Spleen (tissue), 11 donors: ENCODE data around the gene IQCC. TPM values are rescaled to one million over a fixed set of nuclear protein-coding genes. Genes with fewer than 3 reads are reported as not detected.

Experiments used
- DNase-seq: peaks from one replicate; pipeline ENCODE4 v3.0.0-alpha.2; 2020
- H3K27ac ChIP-seq, 8 donors: fragments of 200-600 bp; sonication (generic) in 7 of 8; 1 replicate in 4 of 8; 2 replicates in 4 of 8; pipeline versions ENCODE4 v1.5.0 to v1.8.0; 2016 to 2021; ENCODE audit warnings: inconsistent platforms in 4 of 8, mild to moderate bottlenecking in 4 of 8, moderate library complexity in 1 of 8
- H3K27me3 ChIP-seq, 7 donors: fragments of 200-600 bp; sonication (generic) in 6 of 7; replicated peaks in 1 of 7; 1 replicate in 4 of 7; 2 replicates in 3 of 7; pipeline versions ENCODE4 v1.5.0 to v1.8.0; 2016 to 2021; ENCODE audit warnings: inconsistent platforms in 3 of 7, mild to moderate bottlenecking in 1 of 7
- H3K36me3 ChIP-seq, 6 donors: fragments of 200-600 bp; sonication (generic) in 5 of 6; 1 replicate in 4 of 6; 2 replicates in 2 of 6; pipeline versions ENCODE4 v1.5.0 to v1.8.0; 2016 to 2021; ENCODE audit warnings: inconsistent platforms in 2 of 6
- H3K4me1 ChIP-seq, 6 donors: fragments of 200-600 bp; sonication (generic) in 5 of 6; 1 replicate in 3 of 6; 2 replicates in 3 of 6; pipeline versions ENCODE4 v1.5.0 to v1.8.0; 2016 to 2021; ENCODE audit warnings: inconsistent platforms in 3 of 6
- H3K4me3 ChIP-seq, 8 donors: fragments of 200-600 bp; sonication (generic) in 7 of 8; 1 replicate in 4 of 8; 2 replicates in 4 of 8; pipeline versions ENCODE4 v1.5.0 to v1.8.0; 2016 to 2021; ENCODE audit warnings: inconsistent platforms in 4 of 8, mild to moderate bottlenecking in 4 of 8, moderate library complexity in 2 of 8
- H3K9me3 ChIP-seq, 8 donors: fragments of 200-600 bp; sonication (generic) in 7 of 8; 1 replicate in 4 of 8; 2 replicates in 4 of 8; pipeline versions ENCODE4 v1.5.0 to v1.8.0; 2016 to 2021; ENCODE audit warnings: inconsistent platforms in 4 of 8
- POLR2A ChIP-seq, 3 donors: fragments of 450-650 bp; IDR thresholded peaks; one replicate each; pipeline ENCODE4 v1.5.1; 2017; ENCODE audit warnings: antibody characterized with exemption in 3 of 3, mild to moderate bottlenecking in 1 of 3
- POLR2AphosphoS5 ChIP-seq, 3 donors: sonication (generic); formaldehyde crosslinking; IDR thresholded peaks; one replicate each; pipeline ENCODE4 v1.5.1; 2017; ENCODE audit warnings: antibody characterized with exemption in 3 of 3
- WGBS, 5 donors: extraction: QIAGEN DNeasy Blood & Tissue Kit in 3 of 5; methylation state at CpG; one replicate each; pipeline versions ENCODE4 v1.1.5 to v1.1.7; 2013 to 2018; 5-methylcytosine and 5-hydroxymethylcytosine counted together
- intact Hi-C: fragments of 100-400 bp; cut with DNase I; formaldehyde crosslinking; loops from one replicate; pipeline ENCODE4 v1.15.0; 2023; ENCODE audit warnings: low total_unique reads
- polyA plus RNA-seq, 3 donors: library from polyadenylated mRNA; stranded (reverse); fragments of 200-250 nt; gene quantifications; one replicate each; pipeline ENCODE4 v1.2.1, GENCODE V29; 2013
- total RNA-seq, 7 donors: library from RNA; depleted of rRNA in 3 of 7; stranded (reverse); fragments of >200 nt in 3 of 7; fragmentation: NEBNext Ultra II Directional in 4 of 7; extraction: Animal tissue kit (Norgen Biotek cat#: 25700) in 4 of 7; gene quantifications; one replicate each; pipeline versions ENCODE4 v1.1.0 to v1.2.1, GENCODE V29; 2016 to 2021
- TF ChIP-seq, protein P1 (sequence below), 11 experiments: fragments of 200-600 bp in 7 of 11; fragments of 450-650 bp in 4 of 11; sonication (generic) in 4 of 11; IDR thresholded peaks in 8 of 11; conservative IDR thresholded peaks in 3 of 11; 1 replicate in 7 of 11; 2 replicates in 4 of 11; pipeline versions ENCODE4 v1.4.0 to v1.8.0; 2016 to 2021; ENCODE audit warnings: antibody characterized with exemption in 11 of 11, inconsistent platforms in 4 of 11, mild to moderate bottlenecking in 1 of 11
- donor health status: healthy with polysubstance abuse.
- donor health status: DM: no; HTN: no; CAD: no; lungs with moderate emphysema.
- donor health status: DM: no; HTN: no; CAD: no.
- donor health status: Bipolar disorder and iron deficiency.
- donor health status: healthy.
- donor health status: DM: no; HTN: no; CAD: no.
- donor health status: DM: yes; HTN: yes; CAD: no.

IQCC gene
- total and polyA plus RNA-seq, 10 donors: 1.2 to 2.4 (median 1.7) TPM

DNA sequence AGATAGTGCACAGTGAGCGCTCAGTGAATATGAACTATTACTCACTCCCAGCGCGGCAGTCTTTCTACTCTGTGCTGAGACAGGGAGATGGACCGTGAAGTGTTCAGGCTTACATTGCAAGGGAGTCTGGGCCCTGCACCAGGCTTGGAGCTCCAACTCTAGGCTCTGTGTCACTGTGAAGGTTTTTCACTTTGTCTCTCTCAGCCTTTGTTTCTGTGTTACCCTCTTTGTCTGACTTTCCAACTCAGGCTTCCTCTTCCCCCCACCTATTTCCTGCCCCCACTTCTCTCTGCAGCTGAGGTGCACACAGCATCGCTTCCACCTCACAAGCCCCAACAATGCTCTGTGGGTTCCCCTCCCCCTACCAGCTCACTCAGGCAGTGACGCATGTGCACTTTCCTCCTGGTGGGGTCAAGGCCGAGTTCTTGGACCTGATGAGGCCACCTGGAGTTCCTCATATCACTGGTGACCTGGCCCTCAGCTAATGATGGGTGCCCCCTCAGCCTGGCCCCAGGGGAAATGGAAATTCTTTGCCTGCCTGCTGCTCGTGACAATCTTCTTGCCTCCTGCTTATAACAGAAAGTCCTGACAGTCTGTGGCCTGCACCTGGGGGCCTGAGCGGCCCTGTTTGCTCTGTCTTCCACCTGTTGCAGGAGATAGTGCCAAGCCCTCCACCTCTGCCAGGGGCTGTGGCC, 44.5 kb downstream of the IQCC start:
- Histone ChIP-seq H3K27ac (peak overlapping the region; percentile 71 to 96 (median 90)), H3K4me1 (peaks cover 35 to 91% (median 80%) of the 10 kb centered on the region in 6 donors), H3K36me3 (no peaks in the 10 kb centered on the region), H3K9me3 (no peaks in the 10 kb centered on the region), H3K27me3 (no peaks in the 10 kb centered on the region), H3K4me3 (peak overlapping the region in 4 of 8 donors; percentile 10 to 71 (median 44))
- WGBS, 5 donors: 11 to 24% (median 18%) methylated on average over 8 to 9 of the region's 9 CpGs
- intact Hi-C loops: no loop called here
- peak; percentile 94 for DNase-seq
- TF ChIP-seq, protein P1, sequence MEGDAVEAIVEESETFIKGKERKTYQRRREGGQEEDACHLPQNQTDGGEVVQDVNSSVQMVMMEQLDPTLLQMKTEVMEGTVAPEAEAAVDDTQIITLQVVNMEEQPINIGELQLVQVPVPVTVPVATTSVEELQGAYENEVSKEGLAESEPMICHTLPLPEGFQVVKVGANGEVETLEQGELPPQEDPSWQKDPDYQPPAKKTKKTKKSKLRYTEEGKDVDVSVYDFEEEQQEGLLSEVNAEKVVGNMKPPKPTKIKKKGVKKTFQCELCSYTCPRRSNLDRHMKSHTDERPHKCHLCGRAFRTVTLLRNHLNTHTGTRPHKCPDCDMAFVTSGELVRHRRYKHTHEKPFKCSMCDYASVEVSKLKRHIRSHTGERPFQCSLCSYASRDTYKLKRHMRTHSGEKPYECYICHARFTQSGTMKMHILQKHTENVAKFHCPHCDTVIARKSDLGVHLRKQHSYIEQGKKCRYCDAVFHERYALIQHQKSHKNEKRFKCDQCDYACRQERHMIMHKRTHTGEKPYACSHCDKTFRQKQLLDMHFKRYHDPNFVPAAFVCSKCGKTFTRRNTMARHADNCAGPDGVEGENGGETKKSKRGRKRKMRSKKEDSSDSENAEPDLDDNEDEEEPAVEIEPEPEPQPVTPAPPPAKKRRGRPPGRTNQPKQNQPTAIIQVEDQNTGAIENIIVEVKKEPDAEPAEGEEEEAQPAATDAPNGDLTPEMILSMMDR (IDR thresholded peaks at IDR 0.05 in 8 of 11, conservative IDR thresholded peaks at IDR 0.05 in 3 of 11): no peak
- TF ChIP-seq POLR2A (IDR thresholded peaks at IDR 0.05) (peak in 1 of 3 donors; percentile 26), POLR2AphosphoS5 (IDR thresholded peaks at IDR 0.05) (peak in 2 of 3 donors; percentile 82 to 88)

DNA sequence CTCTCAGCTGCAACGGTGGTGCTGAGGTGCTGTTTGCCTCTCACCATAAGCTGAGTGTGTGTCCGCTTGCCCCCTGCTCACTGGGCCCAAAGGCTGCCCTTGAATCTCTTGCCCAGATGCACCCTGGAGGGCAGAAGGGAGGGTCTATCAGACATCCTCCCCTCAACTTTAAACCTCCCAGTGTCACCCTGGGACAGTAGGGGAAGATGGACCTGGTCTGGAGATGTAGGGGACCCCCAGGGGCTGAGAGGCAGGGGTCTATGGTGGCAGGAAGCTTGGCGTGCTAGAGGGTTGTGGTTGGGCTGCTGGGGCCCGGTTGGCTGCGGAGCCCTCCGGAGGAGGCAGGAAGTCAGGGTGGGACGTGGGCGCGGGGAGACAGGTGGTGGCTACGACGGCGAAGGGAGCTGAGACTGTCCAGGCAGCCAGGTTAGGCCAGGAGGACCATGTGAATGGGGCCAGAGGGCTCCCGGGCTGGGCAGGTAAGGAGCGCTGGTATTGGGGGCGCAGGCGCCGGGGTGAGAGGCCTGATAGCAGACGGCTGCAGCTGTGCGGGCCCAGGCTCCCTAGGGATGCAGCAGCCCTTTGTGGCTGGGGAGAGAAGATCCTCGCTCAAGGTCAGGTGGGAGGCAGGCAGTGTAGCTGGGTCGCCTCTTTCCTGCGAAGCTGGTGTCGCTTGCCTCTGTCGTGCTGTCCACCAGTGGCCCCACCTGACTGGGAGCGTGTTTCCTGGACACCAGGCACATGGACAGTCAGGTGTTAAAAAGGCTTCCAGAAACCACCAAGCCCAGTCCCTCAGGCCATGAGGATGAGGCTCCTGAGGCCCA, 45.6 kb downstream of the IQCC start, which contains the start of gene LCK:
TSS of gene LCK (plus strand) at position 373 of the 824 bp plus-strand sequence. CDS start 23,065 bp downstream, outside the sequence.
- Histone ChIP-seq H3K4me3 (peak within 1 kb of the TSS; percentile 28 to 71 (median 42)), H3K27me3 (no peaks in the 10 kb centered on the region), H3K9me3 (no peaks in the 10 kb centered on the region), H3K27ac (peak within 1 kb of the TSS; percentile 71 to 96 (median 90)), H3K4me1 (peaks cover 38 to 100% (median 86%) of the 10 kb centered on the region in 6 donors), H3K36me3 (no peaks in the 10 kb centered on the region)
- TF ChIP-seq POLR2A (IDR thresholded peaks at IDR 0.05) (no peak), POLR2AphosphoS5 (IDR thresholded peaks at IDR 0.05) (peak; percentile 77 to 89 (median 86))
- intact Hi-C loops: no loop called here
- WGBS, 5 donors: 40 to 50% (median 49%) methylated on average over 19 to 25 of the region's 25 CpGs
- peak; percentile 93 for DNase-seq

DNA sequence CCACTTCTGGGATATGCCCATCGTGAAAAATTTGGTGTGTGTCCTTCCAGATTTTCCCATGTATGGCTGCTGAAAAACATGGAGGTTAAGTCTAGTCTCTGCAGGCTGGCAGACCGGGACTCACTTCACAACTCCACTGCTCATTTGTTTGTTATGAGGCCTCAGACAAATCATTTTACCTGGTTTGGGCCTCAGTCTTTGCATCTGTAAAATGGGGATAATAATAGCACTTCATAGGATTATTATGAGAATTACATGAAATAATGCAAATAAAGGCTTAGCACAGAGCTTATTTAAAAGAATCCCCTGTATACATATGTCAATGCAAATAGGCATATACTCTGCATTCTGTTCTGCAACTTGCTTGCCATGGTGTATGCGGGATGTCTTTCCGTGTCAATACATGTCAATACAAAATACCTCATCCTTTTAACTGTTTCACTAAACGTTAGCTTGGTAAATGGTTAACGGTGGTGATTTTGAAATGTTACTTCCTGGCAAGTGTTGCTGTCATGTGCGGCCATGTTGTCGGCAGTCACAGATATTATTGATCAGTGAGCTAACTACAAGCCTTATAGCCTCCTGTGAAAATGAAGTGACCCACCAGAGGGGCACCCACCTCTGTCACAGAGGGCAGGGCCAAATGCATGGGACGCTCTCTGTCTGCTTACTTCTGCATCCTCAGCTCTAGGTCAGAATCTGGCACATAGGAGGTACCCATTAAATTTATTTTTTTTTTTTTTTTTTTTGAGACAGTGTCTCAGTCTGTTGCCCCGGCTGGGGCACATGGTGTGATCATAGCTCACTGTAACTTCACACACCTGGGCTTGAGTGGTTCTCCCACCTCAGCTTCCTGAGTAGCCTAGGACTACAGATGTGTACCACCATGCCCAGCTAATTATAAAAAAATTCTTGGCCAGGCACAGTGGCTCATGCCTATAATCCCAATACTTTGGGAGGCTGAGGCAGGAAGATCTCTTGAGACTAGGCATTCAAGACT, 49.9 kb downstream of the IQCC start:
- H3K36me3 ChIP-seq: no peaks in the 10 kb centered on the region
- no peaks in the 10 kb centered on the region for H3K9me3 ChIP-seq
- H3K27me3 ChIP-seq: no peaks in the 10 kb centered on the region
- H3K27ac ChIP-seq: peak overlapping the region in 5 of 8 donors; percentile 47 to 96 (median 90)
- H3K4me1 ChIP-seq: peaks cover 15 to 100% (median 69%) of the 10 kb centered on the region in 6 donors
- intact Hi-C loops: no loop called here
- TF ChIP-seq POLR2A (IDR thresholded peaks at IDR 0.05) (no peak), POLR2AphosphoS5 (IDR thresholded peaks at IDR 0.05) (no peak)
- TF ChIP-seq, protein P1 (IDR thresholded peaks at IDR 0.05 in 8 of 11, conservative IDR thresholded peaks at IDR 0.05 in 3 of 11): no peak
- DNase-seq: no peak
- 51 to 69% (median 61%) methylated on average over 10 of the region's 10 CpGs for WGBS, 5 donors
- peak overlapping the region in 4 of 8 donors; percentile 36 to 71 (median 42) for H3K4me3 ChIP-seq
